GM18907 (cell line): ENCODE data around the gene ACOXL.
"Not testable (repeated sequence)": the region's sequence is repeated elsewhere in the genome, so short reads cannot be mapped to it uniquely, and the experiment has no call there.

Experiments used
- ATAC-seq: cut with Tn5 transposase; IDR thresholded peaks from one replicate; pipeline ENCODE4 v1.9.1; 2021; ENCODE audit warnings: mild to moderate bottlenecking, moderate library complexity; ENCODE audit not compliant: unreplicated experiment

ACOXL gene

DNA sequence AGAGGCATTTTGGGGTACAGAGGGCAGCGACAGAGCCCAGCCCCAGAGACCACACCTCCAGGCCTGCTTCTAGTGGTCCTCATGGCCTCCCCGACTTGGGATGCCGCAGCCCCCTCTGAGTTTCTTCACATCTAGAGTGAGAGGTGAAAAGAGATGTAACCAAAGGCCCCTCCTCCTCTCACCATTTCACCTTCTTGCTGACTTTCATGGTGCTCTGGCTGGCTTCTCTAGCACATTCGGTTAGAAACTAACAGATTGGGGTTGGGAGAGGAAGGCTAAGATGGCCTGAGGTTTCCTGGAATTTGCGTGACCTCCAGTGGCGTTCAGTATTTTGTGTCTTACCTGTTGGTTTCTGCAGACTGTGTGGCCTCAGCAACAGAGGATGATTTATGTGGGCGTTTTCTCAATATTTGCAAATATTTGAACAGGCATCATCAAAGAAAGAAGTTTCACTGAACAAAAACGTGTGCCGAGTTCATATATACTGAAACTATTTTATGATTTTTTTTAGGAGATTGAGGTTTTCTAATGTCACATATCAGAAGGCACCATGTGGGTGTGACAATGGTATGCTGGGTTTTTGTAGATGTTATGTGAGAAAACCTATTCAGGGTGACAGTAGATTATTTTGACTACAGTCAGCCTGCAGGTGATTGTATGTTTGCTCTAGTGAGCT lies 318.5 kb downstream of the ACOXL start:
- no peak for ATAC-seq

DNA sequence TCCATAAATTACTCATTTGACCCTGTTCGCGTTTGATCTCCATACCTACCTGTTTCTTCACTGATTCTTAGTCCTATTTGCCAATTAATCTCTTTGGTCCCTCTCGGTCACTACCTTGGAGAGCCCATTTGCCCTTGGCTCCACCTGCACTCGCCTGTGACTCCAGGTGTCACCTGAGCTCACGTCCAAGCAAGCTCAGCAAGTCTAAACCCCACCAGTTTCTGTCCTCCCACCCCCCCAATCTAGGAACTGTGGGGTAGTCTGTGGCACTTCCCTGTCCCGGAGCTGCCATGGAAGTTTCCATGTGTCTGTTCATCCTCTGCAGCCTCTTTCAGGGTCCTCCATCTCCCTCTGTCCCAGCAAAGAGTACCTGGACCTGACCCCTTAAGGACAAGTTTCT lies 320.2 kb downstream of the ACOXL start:
- ATAC-seq: no peak

DNA sequence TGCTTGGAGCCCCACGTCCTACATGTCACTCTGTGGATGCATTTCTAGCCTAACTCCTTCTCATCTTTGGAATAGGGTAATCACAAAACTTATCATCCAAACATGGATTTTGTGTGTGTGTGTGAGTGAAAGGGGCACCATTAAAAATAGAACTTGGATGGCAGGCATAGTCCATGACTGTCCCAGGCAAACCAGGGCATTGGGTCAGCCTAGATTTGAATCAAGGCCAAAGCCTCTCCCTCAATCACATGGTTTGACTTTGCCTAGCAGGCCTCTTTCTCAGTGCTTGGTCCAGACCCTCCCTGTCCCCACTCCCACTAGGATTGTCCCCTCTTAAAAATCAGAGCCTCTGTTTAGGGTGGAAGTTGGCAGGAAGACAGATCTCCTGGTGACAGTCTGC lies 320.9 kb downstream of the ACOXL start:
- no peak for ATAC-seq

DNA sequence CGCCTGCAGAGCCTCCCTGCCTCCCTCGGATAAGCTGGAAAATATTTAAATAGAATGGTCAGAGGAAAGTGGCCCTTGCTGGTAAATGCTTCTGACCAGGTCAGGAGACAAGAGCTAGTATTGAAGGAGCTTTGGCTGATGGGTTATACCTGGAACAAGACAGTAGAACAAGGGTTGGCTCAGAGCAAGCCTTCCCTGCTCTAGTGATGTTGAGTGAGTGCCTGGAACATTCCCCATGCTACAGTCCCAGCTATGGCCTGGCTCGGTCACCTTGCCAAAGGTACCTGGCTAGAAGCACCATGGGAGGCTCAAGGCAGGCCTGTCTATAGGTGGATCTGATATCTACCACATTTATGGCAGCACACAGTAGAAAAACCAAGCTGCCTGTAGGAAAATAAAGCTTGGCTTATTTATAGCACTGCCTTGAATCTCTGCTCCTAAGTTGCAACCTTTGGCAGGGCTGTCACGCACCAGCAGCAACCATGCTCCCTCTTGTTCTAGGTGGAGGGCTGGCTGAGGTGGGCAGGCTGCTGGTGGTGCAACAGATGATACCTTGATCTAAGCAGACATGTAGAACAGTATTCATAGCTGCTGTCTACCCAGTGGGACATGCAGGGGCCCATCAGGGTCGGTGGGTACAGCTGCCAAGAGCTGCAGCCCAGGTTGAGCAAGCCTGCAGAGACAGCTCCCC lies 321.6 kb downstream of the ACOXL start:
- ATAC-seq: no peak

DNA sequence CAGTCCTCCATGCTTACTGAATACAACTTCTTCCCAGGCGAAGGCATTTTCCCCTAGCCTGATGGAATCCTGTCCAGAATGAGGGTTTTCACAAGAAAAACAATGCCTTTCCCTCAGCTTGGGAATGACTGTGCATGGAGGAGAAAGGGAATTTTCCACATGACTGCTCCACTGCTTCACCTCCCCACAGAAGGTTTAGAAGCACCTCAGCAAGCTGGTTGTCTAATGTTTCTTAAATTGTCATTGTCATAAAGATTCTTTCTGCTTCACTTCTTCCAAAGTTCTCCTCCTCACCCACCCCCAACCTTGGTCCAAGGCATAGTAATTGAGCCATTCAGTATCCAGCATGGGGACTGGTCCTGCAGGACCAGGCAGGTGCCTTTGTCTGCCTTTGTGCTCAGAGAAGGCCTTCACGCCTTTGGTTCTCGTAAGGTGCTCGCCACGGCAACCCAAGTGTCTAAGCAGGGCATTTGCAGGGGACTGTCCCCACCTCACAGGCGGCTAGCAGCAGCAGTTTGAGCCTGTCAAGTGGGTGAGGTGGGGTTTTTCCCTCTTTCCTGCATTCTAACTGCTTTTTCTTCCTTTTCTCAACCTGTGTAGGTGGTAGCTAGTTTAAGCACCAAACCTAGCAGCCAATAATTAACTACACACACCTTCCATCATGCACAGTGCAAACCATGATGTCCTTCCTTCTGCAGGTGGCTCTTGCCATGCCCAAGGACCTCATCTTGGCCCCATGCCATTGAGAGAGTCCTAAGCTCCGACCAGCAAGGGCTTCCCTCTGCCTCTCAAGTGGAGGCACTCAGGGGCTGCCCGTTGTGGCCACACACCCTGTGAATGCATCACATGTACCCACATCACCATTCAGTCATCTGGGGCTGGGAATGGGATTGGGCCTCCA lies 322.7 kb downstream of the ACOXL start:
- ATAC-seq: peak; percentile 68

DNA sequence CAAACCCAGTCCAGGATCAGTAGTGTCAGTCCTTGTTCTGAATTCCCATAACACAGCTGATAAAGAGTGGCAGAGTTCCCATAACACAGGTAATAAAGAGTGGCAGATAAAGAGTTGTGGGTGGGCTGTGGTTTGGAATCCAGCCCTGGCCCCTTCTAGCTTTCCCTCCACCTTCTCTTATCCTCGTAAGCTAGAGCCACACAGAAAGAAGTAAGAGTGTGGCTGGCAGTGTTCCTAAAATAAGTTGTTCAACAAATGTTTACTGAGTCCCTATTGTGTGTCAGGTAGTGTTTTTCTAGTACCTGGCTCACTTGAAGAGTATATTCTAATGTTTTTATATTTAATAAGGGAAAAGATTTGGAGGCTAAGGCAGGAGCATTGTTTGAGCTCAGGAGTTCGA lies 323.4 kb downstream of the ACOXL start:
- no peak for ATAC-seq

DNA sequence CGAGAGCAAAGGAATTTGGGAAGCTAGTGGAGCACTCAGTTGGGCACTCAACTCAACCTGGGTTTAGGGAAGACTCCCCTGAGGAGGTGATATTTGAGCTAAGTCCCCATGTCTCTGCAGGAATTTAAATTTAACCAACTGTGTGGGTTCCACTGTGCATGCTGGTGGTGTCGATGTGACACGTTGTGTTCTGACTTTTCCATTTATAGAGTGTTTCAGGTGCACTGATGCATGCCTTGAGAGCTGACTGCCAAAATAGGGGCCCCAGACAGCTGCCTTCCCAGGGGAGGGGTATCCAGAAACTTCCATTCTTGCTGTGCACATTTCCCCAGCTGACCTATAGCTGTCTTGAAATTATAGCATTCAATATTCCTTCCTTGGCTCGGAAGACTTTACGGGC lies 324.7 kb downstream of the ACOXL start:
- no peak for ATAC-seq

DNA sequence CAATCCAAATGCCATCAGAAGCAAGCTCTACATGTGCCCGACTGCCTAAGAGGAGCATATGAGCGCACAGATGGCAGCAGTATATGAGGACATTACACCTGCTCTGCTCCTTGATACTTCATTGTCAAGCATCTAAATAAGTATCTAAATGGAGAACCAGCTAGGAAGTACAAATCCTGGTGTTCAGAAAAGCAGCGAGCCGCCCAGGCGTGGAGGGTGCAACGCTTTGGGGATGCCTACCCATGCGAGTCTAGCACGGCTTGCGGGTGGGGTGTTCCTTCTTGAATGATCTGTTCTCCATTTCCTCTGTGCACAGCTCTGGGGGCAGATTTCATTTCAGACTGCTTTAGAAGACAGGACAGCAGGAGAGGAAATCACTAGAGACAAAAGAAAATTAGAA lies 325.3 kb downstream of the ACOXL start:
- ATAC-seq: no peak

DNA sequence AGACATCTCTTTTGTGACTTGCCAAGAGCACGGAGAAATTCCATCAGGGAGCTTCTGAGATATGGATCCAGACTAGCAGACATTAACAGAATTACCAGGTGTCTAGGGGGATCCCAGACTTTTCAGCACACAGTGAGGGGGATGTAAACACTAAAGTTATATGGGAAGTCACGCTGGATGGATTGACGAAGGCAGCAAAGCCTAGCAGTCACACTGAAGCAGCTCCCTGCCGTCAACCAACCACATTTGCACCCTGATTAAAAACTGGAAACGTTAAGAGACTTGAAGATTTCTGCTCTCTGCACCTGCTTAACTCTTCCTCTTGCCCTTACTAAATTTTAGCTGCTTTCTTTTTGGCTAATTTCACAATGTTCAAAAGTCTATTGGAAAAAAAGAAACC lies 325.9 kb downstream of the ACOXL start:
- ATAC-seq: no peak

DNA sequence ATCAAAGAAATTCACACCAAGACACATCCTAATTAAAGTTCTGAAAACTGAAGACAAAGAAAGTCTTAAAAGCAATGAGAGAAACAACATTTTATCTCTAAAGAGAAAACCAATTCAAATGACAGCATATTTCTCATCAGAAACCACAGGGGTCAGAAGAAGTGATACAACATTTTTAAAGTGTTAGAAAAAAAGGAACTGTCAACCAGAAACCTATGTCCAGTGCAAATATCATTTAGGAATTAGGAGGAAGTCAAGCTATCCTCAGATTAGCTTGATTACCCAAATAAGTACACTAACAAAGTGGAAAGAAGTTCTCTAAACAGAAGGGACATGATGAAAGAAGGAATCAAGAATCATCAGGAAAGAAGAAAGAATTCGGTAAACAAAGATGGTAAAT lies 328.8 kb downstream of the ACOXL start:
- no peak for ATAC-seq

DNA sequence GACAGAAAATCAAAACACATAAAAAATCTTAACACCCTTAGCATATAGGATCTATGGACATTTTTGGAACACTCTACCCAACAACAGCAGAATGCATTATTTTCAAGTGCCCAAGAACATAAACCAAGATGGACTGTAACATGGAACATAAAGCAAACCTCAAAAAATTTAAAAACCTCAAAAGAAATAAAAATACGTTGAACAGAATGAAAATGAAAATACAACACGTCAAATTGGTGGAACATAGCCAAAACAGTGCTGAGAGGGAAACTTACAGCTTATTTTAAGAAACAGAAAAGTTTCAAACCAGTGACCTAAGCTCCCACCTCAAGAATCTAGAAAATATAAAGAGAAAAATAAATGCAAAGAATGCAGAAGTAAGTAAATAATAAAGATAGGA lies 330.0 kb downstream of the ACOXL start:
- ATAC-seq: no peak

DNA sequence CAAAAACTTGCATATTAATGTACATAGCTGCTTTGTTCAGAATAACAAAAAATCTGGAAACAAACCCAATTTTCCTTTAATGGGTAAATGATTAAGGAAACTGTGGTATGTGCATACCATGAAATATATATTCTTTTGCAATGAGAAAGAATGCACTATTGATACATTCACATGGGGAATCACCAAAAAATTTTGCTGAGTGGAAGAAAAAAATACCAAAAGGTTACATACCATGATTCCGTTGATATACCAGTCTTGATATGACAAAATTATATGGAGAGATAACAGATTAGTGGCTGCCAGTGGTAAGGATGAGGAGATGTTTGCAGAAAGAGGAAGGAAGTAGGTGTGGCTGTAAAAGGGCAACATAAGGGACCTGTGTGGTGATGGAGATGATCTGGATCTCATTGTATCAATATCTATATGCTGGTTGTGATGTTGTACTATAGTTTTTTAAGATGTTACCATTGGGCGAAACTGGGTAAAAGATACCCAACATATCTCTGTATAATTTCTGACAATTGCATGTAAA lies 333.8 kb downstream of the ACOXL start:
- ATAC-seq: no peak

DNA sequence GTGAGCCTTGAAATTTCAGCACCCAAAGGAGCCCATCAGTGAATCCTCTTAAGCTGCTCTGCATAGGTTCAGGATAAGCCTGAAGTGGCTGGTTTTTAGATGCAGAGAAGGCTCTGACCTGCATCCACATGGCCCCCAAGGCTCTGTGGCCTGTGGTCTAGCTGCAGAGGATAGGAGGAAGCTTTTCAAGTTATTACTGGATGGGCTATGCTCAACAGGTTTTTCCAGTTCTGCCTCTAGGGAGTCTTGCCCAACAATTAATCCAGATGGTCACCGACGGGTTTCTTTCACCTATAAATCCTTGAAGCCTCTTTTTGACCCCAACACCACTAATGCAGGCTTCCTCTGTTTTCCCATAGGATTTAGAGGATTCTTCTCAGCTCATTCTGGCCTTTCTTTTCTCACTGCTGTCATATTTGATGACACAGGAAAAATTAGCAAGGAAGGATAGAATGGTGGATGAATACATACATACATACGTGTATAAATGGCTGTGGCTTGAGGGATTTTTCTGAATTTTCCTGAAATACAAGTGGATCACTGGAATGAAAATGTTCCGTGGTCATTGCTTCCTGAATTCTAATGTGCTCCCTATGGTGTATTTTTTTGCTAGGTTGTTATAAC lies 336.2 kb downstream of the ACOXL start:
- ATAC-seq: no peak

DNA sequence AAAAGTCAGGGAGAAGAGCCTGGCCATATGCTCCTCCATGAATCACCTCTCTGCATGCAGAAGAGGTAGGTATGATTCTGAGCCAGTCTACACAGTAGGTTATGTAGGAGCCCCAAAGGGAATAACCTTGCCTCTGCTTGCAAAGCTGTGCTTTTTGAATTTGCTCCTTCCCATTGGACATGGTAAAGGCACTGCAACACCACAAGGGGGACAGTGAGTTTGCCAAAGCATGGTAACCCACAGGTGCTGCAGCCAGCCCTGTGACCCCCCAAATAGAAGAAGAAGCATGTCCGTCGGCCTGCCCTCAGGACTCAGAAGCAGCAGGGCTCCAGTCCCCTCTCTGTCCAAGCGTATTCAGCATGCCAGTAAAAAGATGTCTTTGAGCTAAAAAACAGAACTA lies 337.3 kb downstream of the ACOXL start:
- ATAC-seq: no peak

DNA sequence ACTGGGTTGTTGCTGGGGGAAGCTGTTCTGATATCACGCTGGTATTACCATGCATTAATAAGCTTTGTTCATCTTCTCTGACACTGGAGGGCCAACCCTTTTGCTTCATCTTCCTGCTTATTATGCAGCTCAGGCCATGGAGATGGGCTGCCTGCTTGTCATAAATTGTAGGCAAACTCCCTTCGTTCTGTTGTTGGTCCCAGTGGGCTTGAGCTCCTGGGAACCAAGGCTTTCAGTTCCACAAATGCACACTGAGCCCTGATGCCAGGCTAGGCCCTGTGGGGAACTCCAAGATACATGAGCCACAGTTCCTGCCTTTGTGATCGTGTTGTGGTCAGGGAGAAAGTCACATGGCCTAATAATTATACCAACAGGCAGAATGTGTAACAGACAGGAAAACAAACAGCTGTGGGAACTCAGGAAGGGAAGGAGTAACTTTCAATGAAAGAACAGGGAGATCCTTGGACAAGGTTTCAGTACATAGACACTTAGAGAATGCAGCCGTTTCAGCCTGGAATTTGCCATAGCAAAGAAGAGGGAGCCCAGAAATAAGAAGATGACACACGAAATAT lies 339.3 kb downstream of the ACOXL start:
- ATAC-seq: no peak

DNA sequence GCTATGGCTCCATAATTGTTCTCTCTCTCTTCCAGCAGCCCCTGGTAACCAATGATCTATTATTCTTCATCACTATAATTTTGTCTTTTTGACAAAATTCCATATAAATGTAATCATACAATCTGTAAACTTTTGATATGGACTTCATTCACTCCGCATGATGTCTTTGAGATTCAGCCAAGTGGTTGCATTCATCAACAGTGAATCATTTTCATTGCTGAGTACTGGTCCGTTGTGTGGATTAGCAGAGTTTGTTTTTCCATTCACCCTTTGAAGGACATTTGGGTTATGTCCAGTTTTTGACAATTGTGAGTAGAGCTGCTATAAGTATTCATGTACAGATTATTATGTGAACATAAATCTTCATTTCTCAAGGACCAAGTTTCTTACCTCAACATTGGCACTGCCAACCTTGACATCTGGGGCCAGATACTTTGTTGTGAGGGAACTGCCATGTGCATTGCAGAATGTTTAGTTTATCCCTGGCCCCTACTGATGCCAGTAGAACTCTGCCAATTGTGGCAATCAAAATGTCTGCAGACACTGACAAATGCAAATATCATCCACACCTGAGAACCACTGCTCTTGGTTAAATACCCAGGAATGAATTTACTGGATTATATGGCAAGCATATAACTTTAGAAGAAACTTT lies 340.0 kb downstream of the ACOXL start:
- ATAC-seq: no peak

DNA sequence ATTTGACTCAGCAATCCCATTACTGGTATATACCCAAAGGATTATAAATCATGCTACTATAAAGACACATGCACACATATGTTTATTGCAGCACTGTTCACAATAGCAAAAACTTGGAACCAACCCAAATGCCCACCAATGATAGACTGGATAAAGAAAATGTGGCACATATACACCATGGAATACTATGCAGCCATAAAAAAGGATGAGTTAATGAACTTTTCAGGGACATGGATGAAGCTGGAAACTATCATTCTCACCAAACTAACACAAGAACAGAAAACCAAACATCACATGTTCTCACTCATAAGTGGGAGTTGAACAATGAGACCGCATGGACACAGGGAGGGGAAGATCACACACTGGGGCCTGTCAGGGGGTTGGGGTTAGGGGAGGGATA lies 350.3 kb downstream of the ACOXL start:
- not testable (repeated sequence) for ATAC-seq

DNA sequence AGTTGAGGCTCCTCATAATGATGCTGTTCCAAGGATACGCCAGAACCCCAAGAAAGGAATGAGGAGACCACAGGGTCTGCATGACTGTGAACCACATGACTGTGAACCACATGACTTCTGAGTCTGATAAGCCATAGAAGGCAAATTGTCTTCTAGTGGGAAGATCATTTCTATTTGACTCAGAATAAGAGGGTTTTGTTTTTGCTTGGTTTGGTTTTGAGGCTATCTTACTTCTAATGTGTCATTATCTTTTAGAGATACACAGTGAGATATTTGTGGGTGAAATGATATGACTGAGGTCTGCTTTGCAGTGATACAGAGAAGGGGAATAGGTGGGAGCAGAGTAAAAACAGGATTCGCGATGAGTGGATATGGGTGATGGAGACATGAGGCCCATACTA lies 359.4 kb downstream of the ACOXL start:
- no peak for ATAC-seq

DNA sequence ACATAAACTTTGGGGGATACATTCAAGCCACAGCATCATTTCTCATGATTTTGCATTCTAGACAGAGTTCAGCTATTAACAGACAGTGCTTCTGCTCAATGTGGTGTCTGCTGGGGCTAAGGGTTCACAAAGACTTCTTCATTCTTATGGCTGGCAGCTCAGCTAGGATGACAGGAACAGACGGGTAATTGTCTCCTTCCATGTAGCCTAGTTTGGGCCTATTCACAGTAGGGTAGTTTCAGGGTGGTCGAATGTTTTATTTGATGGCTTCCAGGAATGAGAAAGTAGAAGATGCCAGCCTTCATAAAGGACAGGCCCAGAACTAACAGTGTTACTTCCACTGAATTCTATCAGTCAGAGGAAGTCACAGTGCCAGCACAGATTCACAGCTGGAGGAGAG lies 362.3 kb downstream of the ACOXL start:
- no peak for ATAC-seq

DNA sequence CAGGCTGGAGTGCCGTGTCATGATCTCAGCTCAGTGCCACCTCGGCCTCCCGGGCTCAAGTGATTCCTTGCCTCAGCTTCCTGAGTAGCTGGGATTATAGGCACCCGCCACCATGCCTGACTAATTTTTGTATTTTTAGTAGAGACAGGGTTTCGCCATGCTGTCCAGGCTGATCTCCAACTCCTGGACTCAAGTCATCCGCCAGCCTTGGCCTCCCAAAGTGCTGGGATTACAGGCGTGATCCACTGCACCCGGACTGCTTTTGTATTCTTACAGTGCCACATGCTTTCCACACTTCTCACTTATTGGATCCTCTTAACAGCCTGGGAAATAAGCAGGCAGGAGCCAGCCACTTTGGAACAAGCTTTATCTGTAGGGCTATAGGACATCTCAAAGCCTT lies 363.1 kb downstream of the ACOXL start:
- ATAC-seq: no peak
